GM10248 (cell line): ENCODE results near the gene ZDHHC13.

Experiments used
- CTCF ChIA-PET: fragments of 300-600 bp; sonication (Branson Sonifier 250); formaldehyde crosslinking; extraction: SDS; loops from one replicate; lab custom pipeline; 2021; ENCODE audit warnings: antibody characterized with exemption; lab: Yijun Ruan, JAX
- POLR2A ChIA-PET: fragments of 350-650 bp; sonication (Branson Sonifier 250); formaldehyde crosslinking; extraction: SDS; loops from one replicate; lab custom pipeline; 2020; ENCODE audit warnings: antibody characterized with exemption; lab: Yijun Ruan, JAX
- DNase-seq: peaks from one replicate; pipeline ENCODE4 v3.0.0; 2012; ENCODE audit errors: extremely low spot score
- CTCF ChIP-seq: IDR thresholded peaks from 2 replicates; pipeline ENCODE4 v1.5.1; 2012; ENCODE audit warnings: mild to moderate bottlenecking, low read depth; ENCODE audit errors: extremely low read depth, missing control alignments, control extremely low read depth

Gene ZDHHC13

GRCh38 chr11:19201737-19202605, 85.0 kb downstream of the ZDHHC13 start, which contains the start of gene CSRP3:
TSS of gene CSRP3 (minus strand) at chr11:19201983. CDS start at chr11:19192448, 9,535 bp downstream.
- DNase-seq: no peak
- no peak for TF ChIP-seq CTCF
- POLR2A ChIA-PET: no interaction called here
- CTCF ChIA-PET: interaction anchor here (1.1 to 1.2 kb wide), 2 partner anchors 15 to 32 kb away, joined by 3 read pairs; no protein-coding TSS in a partner anchor

DNA sequence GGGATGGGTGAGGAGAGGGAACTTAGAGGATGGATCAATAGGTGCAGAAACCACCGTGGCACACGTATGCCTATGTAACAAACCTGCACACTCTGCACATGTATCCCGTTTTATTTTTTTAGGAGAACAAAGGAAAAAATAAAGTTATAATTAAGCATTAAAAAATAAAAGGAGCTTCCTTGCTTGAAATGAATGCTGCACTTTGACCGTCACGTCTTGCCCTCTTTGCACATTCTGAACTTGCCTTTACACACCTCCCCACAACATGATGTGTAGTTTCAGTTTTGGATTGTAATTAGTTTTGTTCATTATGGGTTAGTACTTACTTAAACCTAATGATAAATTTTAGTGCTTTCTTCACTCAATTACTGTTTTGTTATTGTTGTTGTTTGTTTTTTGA, 87.9 kb downstream of the ZDHHC13 start:
- POLR2A ChIA-PET: no interaction called here
- no peak for DNase-seq
- CTCF ChIA-PET: interaction anchor here (1.0 to 1.1 kb wide), 2 partner anchors 9 to 26 kb away, joined by 3 read pairs; no protein-coding TSS in a partner anchor
- no peak for TF ChIP-seq CTCF

DNA sequence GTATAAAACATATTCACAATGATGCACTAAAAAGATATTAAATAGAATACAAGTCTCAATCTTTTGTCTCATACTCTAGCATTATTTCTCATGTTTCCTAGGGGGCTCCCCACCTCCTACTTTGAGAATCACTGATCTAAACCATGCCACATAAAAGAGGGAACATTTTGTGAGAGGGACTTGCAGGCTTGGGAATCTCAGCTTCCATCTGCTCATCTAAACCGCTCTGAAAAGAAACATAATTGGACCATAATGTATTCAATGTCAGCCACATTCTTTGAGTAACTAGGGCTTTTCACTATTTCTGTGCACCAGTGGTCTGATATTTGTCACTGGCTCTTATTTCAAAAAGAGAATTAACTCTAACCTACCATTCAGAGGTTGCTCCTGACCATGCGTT, 91.2 kb downstream of the ZDHHC13 start:
- POLR2A ChIA-PET: no interaction called here
- no peak for DNase-seq
- CTCF ChIA-PET: no interaction called here
- TF ChIP-seq CTCF: no peak

DNA sequence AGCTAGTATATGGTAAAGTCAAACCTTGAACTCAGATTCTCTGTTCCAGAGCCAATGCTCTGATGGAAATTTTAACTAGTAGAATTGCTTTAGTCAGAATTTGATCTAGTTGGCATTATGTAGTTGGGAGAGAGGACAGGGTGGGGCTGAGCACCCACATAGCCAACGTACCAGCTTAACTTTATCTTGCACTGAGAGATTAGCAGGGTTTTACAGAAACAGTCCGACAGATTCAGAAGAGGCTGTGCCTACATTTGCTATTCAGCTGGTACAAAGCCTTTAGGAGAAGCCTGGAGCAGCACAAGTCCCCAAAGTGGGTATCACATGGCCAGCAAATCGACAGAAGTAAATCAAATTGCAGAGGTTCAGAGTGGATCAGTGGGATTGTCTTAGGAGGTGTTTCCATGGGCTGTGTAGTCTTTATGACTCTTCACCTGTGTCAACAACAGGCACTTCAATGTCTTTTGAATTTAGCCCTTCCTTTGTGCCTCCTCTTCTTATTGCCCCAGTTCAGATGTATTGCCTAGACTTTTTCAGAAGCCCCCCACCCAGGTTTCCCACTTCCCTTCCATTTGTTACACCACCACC, 92.1 kb downstream of the ZDHHC13 start:
- no peak for DNase-seq
- CTCF ChIA-PET: no interaction called here
- TF ChIP-seq CTCF: no peak
- POLR2A ChIA-PET: no interaction called here

GRCh38 chr11:19209617-19210370, 92.8 kb downstream of the ZDHHC13 start:
- ChIA-PET POLR2A (no interaction called here), CTCF (no interaction called here)
- no peak for TF ChIP-seq CTCF
- DNase-seq: no peak

DNA sequence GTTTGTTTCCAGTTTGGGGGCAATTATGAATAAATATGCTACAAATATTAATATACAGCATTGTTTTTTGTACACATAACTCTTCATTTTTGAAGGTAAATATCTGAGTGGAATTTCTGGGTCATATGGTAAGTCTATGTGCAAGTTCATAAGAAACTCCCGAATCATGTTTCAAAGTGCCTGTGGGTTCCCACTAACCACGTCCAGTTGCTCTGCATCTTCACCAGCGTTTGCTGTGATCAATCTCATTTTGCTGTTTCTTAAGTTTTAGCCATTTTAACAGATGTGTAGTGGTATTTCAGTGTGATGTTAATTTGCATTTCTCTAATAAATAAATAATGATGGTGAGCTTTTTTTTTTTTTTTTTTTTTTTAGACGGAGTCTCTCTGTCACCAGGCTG, 99.1 kb downstream of the ZDHHC13 start:
- POLR2A ChIA-PET: no interaction called here

More for the DNA sequence above, 99.1 kb downstream of the ZDHHC13 start:
- CTCF ChIA-PET: interaction anchor here (1.2 to 1.6 kb wide), 4 partner anchors 14 to 137 kb away, joined by 3 to 5 read pairs (median 3); partner anchors contain the start of gene E2F8
- no peak for DNase-seq
- no peak for TF ChIP-seq CTCF
